WERI-Rb-1 (cell line): ENCODE measurements around the gene SLC2A9.

Experiments
- DNase-seq: peaks from one replicate; pipeline ENCODE4 v3.0.0-alpha.2; 2020
- H3K27ac ChIP-seq: fragments of 250-450 bp; sonication (Bioruptor Pico); 2 replicates; pipeline ENCODE4 v1.5.1; 2020; ENCODE audit warnings: mild to moderate bottlenecking, moderate library complexity
- H3K27me3 ChIP-seq: fragments of 250-450 bp; sonication (Bioruptor Pico); 2 replicates; pipeline ENCODE4 v1.5.1; 2021; ENCODE audit warnings: mild to moderate bottlenecking, low read depth, moderate library complexity; ENCODE audit not compliant: insufficient read depth, severe bottlenecking
- H3K36me3 ChIP-seq: fragments of 250-450 bp; sonication (Bioruptor Pico); 2 replicates; pipeline ENCODE4 v1.5.1; 2020; ENCODE audit warnings: mild to moderate bottlenecking, moderate library complexity
- H3K4me3 ChIP-seq: 2 replicates; pipeline ENCODE4 v1.5.1; 2011; ENCODE audit warnings: low read depth, mild to moderate bottlenecking, control low read depth, low read length
- H3K9me3 ChIP-seq: fragments of 250-450 bp; sonication (Bioruptor Pico); 2 replicates; pipeline ENCODE4 v1.5.1; 2021; ENCODE audit warnings: mild to moderate bottlenecking, moderate library complexity; ENCODE audit not compliant: severe bottlenecking
- CTCF ChIP-seq: IDR thresholded peaks from 2 replicates; pipeline ENCODE4 v1.5.1; 2011; ENCODE audit warnings: low read depth, mild to moderate bottlenecking, control low read depth, inconsistent platforms, low read length

The SLC2A9 gene

GRCh38 chr4:10011277-10011676, 10.0 kb downstream of the SLC2A9 start:
- no peaks in the 10 kb centered on the region; the same call in 1 of the 2 replicates for H3K36me3 ChIP-seq
- H3K27me3 ChIP-seq, result no peaks in the 10 kb centered on the region
- DNase-seq, result no peak
- TF ChIP-seq CTCF, result no peak
- no peaks in the 10 kb centered on the region for H3K9me3 ChIP-seq
- H3K27ac ChIP-seq, result no peak overlapping the region
- no peak overlapping the region for H3K4me3 ChIP-seq

GRCh38 chr4:10009861-10010500, 11.3 kb downstream of the SLC2A9 start:
- no peak for TF ChIP-seq CTCF
- Histone ChIP-seq H3K27me3 (no peaks in the 10 kb centered on the region), H3K9me3 (no peaks in the 10 kb centered on the region), H3K27ac (no peak overlapping the region), H3K4me3 (no peak overlapping the region), H3K36me3 (no peaks in the 10 kb centered on the region; the same call in 1 of the 2 replicates)
- DNase-seq, result no peak

GRCh38 chr4:10008609-10009005, 12.7 kb downstream of the SLC2A9 start:
- Histone ChIP-seq H3K27me3 (no peaks in the 10 kb centered on the region), H3K27ac (no peak overlapping the region), H3K9me3 (no peaks in the 10 kb centered on the region), H3K4me3 (no peak overlapping the region), H3K36me3 (no peaks in the 10 kb centered on the region; the same call in 1 of the 2 replicates)
- DNase-seq, result no peak
- no peak for TF ChIP-seq CTCF

- DNase-seq, result no peak
- H3K27me3 ChIP-seq, result no peaks in the 10 kb centered on the region
- no peak overlapping the region for H3K4me3 ChIP-seq
- H3K27ac ChIP-seq, result no peak overlapping the region
- H3K9me3 ChIP-seq, result no peaks in the 10 kb centered on the region
- TF ChIP-seq CTCF, result no peak
- H3K36me3 ChIP-seq, result no peaks in the 10 kb centered on the region; the same call in 1 of the 2 replicates
These were observed 13.3 kb downstream of the SLC2A9 start for GRCh38 chr4:10007793-10008608.

- Histone ChIP-seq H3K36me3 (no peaks in the 10 kb centered on the region; the same call in 1 of the 2 replicates), H3K9me3 (no peaks in the 10 kb centered on the region), H3K27ac (no peak overlapping the region), H3K27me3 (no peaks in the 10 kb centered on the region), H3K4me3 (no peak overlapping the region)
- TF ChIP-seq CTCF, result no peak
- DNase-seq, result no peak
These were observed 13.9 kb downstream of the SLC2A9 start for GRCh38 chr4:10007436-10007740.
